A549 treated with CpdA at 1 μM for 4 hours (cell line): ENCODE measurements around the gene ADAP1. TPM values are rescaled to one million over a fixed set of nuclear protein-coding genes. Genes with fewer than 3 reads are reported as not detected.

Source experiments
- total RNA-seq: library from RNA; stranded (reverse); fragments of 200-300 nt; extraction: Qiagen RNA extraction; gene quantifications from 5 replicates; pipeline ENCODE4 v1.2.3, GENCODE V29; 2022; ENCODE audit warnings: low read depth

ADAP1 gene
- 4.3 to 5.8 TPM (median 4.7 TPM) in 5 replicates for total RNA-seq

DNA sequence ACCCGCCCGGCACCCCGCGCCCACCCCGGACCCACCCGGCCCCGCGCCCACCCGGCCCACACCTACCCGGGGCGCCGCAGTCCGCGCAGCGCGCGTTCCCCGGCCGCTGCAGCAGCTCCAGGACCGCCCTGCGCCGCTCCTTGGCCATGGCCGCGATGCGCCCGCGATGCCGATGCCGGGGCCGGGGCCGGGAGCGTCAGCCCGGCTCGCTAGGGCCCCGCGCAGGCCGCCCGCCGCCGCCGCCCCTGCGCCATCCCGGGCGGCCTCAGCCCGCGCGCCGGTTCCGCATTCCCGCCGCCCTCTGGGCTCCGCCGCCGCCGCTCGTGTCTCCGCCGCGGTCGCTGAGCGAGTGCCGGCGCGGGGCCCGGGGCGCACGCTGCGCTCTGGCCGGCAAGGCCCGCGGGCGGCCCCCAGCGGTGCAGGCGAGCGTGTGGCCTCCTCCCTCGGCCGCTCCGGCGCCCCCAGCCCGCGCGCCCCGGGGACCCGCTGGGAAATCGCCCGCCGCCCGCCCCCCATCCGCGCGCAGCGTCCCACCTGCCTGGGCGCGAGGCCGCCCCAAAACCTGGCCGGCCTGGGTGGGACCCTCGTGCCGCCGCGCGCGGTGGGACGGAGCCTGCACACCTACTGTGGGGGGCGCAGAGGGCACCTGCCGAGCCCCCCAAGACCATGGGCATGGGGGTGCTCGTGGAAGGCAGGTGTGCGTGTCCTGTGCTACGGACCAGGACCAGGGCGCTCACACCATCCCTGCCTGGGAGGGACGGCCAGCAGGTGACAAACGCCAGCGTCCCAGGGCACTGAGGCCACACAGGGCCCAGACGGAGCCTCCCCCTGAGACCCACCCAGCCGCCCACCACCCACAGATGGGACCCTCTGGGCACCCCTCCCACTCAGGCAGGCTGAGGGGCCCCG lies at the start of gene ADAP1:
Gene ADAP1 (minus strand): TSS at position 351 of the 909 bp plus-strand sequence. CDS start 203 bp downstream, at position 148.

DNA sequence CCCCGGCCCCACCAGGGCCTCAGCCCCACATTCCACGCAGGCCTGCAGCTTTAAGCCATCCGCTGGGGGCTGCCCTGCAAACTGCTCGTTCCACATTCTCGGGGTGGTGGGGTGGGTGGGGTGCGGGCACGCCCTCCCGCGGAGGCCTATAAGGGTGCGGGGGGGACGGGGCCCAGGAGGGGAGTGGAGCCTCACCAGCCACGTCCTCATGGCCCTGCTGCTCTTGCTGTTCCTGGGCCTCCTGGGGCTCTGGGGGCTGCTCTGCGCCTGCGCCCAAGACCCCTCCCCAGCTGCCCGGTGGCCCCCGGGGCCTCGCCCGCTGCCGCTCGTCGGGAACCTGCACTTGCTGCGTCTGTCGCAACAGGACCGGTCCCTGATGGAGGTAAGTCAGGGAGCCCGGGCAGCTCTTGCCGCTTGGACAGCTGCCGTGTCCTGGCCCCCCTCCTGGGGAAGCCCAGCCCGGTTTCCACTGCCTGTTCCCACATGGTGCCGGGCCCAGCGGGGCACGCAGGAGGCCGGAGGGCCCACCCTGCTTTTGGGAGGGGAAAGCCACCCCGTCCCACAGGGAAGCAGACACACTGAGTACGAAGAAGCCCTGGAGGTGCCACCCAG lies 28.6 kb upstream of the ADAP1 start, which contains the start of gene CYP2W1:
Gene CYP2W1 (plus strand): TSS at position 178 of the 612 bp plus-strand sequence. CDS start 31 bp downstream, at position 209.

DNA sequence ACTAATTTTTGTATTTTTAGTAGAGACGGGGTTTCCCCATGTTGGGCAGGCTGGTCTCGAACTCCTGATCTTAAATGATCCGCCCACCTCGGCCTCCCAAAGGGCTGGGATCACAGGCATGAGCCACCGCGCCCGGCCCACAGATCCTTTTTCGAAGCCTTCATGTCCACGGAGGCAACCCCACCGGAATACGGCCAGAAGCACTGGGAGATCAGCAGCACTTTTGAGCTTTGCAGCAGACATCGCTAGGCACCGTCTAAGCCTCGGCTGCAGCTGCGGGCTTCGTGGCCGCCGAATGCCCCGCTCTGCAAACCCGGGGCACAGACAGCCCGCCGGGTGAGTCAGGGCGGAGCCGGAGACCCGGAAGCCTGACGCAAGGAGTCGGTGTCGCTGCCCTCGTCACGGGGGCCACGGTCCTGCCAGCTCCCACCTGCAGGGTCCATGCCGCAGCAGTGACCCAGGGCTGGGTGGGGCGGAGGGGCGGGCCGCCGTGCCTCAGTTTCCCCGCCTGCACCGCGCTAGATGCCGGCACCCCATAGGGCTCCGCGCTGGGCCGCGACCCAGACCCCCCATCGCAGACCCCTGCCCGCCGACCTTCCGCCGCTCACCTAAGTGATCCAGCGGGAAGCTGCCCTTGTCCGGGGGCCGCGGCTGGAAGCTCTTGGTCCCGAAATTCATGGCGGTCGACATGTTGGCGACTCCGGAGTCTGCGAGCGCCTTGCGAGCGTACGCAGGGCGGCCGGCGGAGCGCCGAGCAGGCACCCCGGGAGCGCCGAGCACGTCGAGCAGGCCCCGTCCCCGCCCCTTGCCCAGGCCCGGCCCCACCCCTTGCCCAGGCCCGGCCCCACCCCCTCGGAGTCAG lies 20.6 kb upstream of the ADAP1 start, which contains the start of gene COX19:
Gene COX19 (minus strand): TSS at position 730 of the 862 bp plus-strand sequence. CDS start 40 bp downstream, at position 690.

GRCh38 chr7:876077-876971 lies 78.2 kb downstream of the ADAP1 start, which contains the start of gene GET4:
GET4 (plus strand) TSS chr7:876554; CDS start chr7:876646, 92 bp downstream.

Other genes with a start within 250 kb of the ADAP1 start
- 38.1 to 50.6 TPM (median 45.8 TPM) in 5 replicates for gene DNAAF5, start 228.0 kb downstream of the ADAP1 start, total RNA-seq
- gene PRKAR1B, start 227.4 kb downstream of the ADAP1 start, total RNA-seq = 23.4 to 29.2 TPM (median 28.3 TPM) in 5 replicates
- gene SUN1, start 122.2 kb downstream of the ADAP1 start, total RNA-seq = 69.3 to 95.5 TPM (median 88.3 TPM) in 5 replicates
- gene GET4, start 78.1 kb downstream of the ADAP1 start, total RNA-seq = 41.3 to 64.0 TPM (median 56.7 TPM) in 5 replicates
- gene COX19, start 20.9 kb upstream of the ADAP1 start, total RNA-seq = 6.0 to 7.8 TPM (median 6.6 TPM) in 5 replicates
- 0.06 TPM in 1 of 5 replicates, not detected in the others for gene CYP2W1, start 28.5 kb upstream of the ADAP1 start, total RNA-seq
- gene GPR146, start 89.9 kb upstream of the ADAP1 start, total RNA-seq = 1.6 to 2.7 TPM (median 2.3 TPM) in 5 replicates
- gene GPER1, start 133.4 kb upstream of the ADAP1 start, total RNA-seq = 0.69 to 1.0 TPM (median 0.89 TPM) in 5 replicates
- 51.8 to 66.6 TPM (median 63.6 TPM) in 5 replicates for gene ZFAND2A, start 205.5 kb upstream of the ADAP1 start, total RNA-seq